Gastroesophageal sphincter (tissue), 4 donors: Measurements from ENCODE around the gene CTNNB1. TPM values are rescaled to one million over a fixed set of nuclear protein-coding genes. Genes with fewer than 3 reads are reported as not detected.

Experiments used
- ATAC-seq: fragments of 150-250 bp; one replicate; pipeline ENCODE4 v1.9.1; 2016; ENCODE audit warnings: mild to moderate bottlenecking, moderate library complexity
- H3K27ac ChIP-seq, 4 donors: fragments of 200-600 bp; sonication (generic) in 3 of 4; 1 replicate in 3 of 4; 2 replicates in 1 of 4; pipeline ENCODE4 v1.5.1; 2016 to 2019
- H3K27me3 ChIP-seq: fragments of 200-600 bp; sonication (generic); one replicate; pipeline ENCODE4 v1.5.1; 2019
- H3K36me3 ChIP-seq, 2 donors: fragments of 200-600 bp; sonication (generic); one replicate each; pipeline ENCODE4 v1.5.1; 2019; ENCODE audit warnings: control low read depth in 1 of 2
- H3K4me1 ChIP-seq, 3 donors: fragments of 200-600 bp; sonication (generic); 1 replicate in 2 of 3; 2 replicates in 1 of 3; pipeline ENCODE4 v1.5.1; 2016 to 2019; ENCODE audit warnings: control low read depth in 2 of 3
- H3K4me3 ChIP-seq, 2 donors: fragments of 200-600 bp; sonication (generic); one replicate each; pipeline ENCODE4 v1.5.1; 2019; ENCODE audit warnings: mild to moderate bottlenecking in 1 of 2, moderate library complexity in 1 of 2
- H3K9me3 ChIP-seq, 3 donors: fragments of 200-600 bp; sonication (generic); one replicate each; pipeline ENCODE4 v1.5.1; 2017 to 2019; ENCODE audit warnings: control low read depth in 2 of 3
- EP300 ChIP-seq: sonication (generic); formaldehyde crosslinking; IDR thresholded peaks from one replicate; pipeline ENCODE4 v1.6.1; 2017; ENCODE audit warnings: antibody characterized with exemption, mild to moderate bottlenecking
- POLR2A ChIP-seq, 2 donors: fragments of 450-650 bp; IDR thresholded peaks; one replicate each; pipeline ENCODE4 v1.6.1; 2017; ENCODE audit warnings: antibody characterized with exemption in 2 of 2, mild to moderate bottlenecking in 2 of 2, moderate library complexity in 1 of 2
- POLR2AphosphoS5 ChIP-seq: sonication (generic); formaldehyde crosslinking; IDR thresholded peaks from one replicate; pipeline ENCODE4 v1.6.1; 2017; ENCODE audit warnings: antibody characterized with exemption
- WGBS, 2 donors: methylation state at CpG; one replicate each; pipeline ENCODE4 v1.1.5; 2018; ENCODE audit warnings: low coverage in 1 of 2; 5-methylcytosine and 5-hydroxymethylcytosine counted together
- total RNA-seq, 4 donors: library from RNA; depleted of rRNA; stranded (reverse); fragments of >200 nt; gene quantifications; one replicate each; pipeline ENCODE4 v1.1.0, GENCODE V29; 2016
- TF ChIP-seq, protein P1 (sequence below), 4 experiments: fragments of 200-600 bp in 2 of 4; fragments of 450-650 bp in 2 of 4; sonication (generic) in 1 of 4; IDR thresholded peaks; one replicate each; pipeline ENCODE4 v1.5.1; 2017 to 2019; ENCODE audit warnings: antibody characterized with exemption in 4 of 4, mild to moderate bottlenecking in 2 of 4, moderate library complexity in 2 of 4

The CTNNB1 gene
- total RNA-seq, 4 donors from 2014 or later, result 338 to 449 (median 412) TPM

DNA sequence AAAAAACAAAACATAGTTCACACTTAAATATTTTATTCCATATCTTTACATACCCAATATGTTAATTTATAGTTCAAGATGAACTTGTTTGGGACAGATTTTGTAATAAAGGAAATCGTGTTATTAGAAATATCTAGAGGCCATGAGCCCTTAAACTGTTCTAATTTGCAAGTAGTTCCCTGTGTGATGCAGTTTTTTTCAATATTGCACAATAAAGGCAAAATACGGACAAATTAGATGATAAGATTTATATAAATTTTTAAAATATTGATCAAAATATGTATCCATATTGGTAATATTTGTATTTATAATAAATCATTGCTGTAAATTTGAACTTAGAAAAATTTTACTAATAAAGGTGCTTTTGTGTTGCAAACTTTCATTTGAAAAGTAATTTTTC, 23.8 kb downstream of the CTNNB1 start:
- no peaks in the 10 kb centered on the region for H3K9me3 ChIP-seq
- no peak overlapping the region for H3K27ac ChIP-seq
- no peak overlapping the region for H3K4me3 ChIP-seq
- ATAC-seq, result no peak
- peaks cover 13 to 37% of the 10 kb centered on the region in 2 donors for H3K36me3 ChIP-seq
- H3K27me3 ChIP-seq, result no peaks in the 10 kb centered on the region
- 72% methylated on average over 2 of the region's 2 CpGs for WGBS, 2 donors
- TF ChIP-seq POLR2A (IDR thresholded peaks at IDR 0.05) (no peak), EP300 (no peak), POLR2AphosphoS5 (no peak)
- TF ChIP-seq, protein P1, sequence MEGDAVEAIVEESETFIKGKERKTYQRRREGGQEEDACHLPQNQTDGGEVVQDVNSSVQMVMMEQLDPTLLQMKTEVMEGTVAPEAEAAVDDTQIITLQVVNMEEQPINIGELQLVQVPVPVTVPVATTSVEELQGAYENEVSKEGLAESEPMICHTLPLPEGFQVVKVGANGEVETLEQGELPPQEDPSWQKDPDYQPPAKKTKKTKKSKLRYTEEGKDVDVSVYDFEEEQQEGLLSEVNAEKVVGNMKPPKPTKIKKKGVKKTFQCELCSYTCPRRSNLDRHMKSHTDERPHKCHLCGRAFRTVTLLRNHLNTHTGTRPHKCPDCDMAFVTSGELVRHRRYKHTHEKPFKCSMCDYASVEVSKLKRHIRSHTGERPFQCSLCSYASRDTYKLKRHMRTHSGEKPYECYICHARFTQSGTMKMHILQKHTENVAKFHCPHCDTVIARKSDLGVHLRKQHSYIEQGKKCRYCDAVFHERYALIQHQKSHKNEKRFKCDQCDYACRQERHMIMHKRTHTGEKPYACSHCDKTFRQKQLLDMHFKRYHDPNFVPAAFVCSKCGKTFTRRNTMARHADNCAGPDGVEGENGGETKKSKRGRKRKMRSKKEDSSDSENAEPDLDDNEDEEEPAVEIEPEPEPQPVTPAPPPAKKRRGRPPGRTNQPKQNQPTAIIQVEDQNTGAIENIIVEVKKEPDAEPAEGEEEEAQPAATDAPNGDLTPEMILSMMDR (IDR thresholded peaks at IDR 0.05), result no peak
- H3K4me1 ChIP-seq, result peaks cover 16 to 70% (median 32%) of the 10 kb centered on the region in 3 donors

DNA sequence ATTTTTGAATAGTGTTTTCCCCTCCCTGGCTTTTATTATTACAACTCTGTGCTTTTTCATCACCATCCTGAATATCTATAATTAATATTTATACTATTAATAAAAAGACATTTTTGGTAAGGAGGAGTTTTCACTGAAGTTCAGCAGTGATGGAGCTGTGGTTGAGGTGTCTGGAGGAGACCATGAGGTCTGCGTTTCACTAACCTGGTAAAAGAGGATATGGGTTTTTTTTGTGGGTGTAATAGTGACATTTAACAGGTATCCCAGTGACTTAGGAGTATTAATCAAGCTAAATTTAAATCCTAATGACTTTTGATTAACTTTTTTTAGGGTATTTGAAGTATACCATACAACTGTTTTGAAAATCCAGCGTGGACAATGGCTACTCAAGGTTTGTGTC, 24.4 kb downstream of the CTNNB1 start:
- H3K27me3 ChIP-seq, result no peaks in the 10 kb centered on the region
- H3K4me1 ChIP-seq, result peaks cover 16 to 69% (median 32%) of the 10 kb centered on the region in 3 donors
- no peak overlapping the region for H3K4me3 ChIP-seq
- no peaks in the 10 kb centered on the region for H3K9me3 ChIP-seq
- peak overlapping the region in 3 of 4 donors; percentile 26 to 51 (median 27) for H3K27ac ChIP-seq
- ATAC-seq, result no peak
- TF ChIP-seq EP300 (no peak), POLR2AphosphoS5 (no peak)
- 64 to 65% methylated on average over 2 of the region's 2 CpGs for WGBS, 2 donors
- peaks cover 13 to 43% of the 10 kb centered on the region in 2 donors for H3K36me3 ChIP-seq

DNA sequence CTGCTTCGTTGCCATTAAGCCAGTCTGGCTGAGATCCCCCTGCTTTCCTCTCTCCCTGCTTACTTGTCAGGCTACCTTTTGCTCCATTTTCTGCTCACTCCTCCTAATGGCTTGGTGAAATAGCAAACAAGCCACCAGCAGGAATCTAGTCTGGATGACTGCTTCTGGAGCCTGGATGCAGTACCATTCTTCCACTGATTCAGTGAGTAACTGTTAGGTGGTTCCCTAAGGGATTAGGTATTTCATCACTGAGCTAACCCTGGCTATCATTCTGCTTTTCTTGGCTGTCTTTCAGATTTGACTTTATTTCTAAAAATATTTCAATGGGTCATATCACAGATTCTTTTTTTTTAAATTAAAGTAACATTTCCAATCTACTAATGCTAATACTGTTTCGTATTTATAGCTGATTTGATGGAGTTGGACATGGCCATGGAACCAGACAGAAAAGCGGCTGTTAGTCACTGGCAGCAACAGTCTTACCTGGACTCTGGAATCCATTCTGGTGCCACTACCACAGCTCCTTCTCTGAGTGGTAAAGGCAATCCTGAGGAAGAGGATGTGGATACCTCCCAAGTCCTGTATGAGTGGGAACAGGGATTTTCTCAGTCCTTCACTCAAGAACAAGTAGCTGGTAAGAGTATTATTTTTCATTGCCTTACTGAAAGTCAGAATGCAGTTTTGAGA, 25.0 kb downstream of the CTNNB1 start:
- Histone ChIP-seq H3K4me3 (no peak overlapping the region), H3K27me3 (no peaks in the 10 kb centered on the region), H3K27ac (peak overlapping the region in 3 of 4 donors; percentile 26 to 51 (median 29)), H3K9me3 (no peaks in the 10 kb centered on the region), H3K4me1 (peaks cover 14 to 69% (median 32%) of the 10 kb centered on the region in 3 donors), H3K36me3 (peaks cover 13 to 49% of the 10 kb centered on the region in 2 donors)
- no peak for TF ChIP-seq POLR2A (IDR thresholded peaks at IDR 0.05)
- TF ChIP-seq EP300, result no peak
- TF ChIP-seq, protein P1 (IDR thresholded peaks at IDR 0.05), result peak in 2 of 4 experiments; percentile 20 to 25
- TF ChIP-seq POLR2AphosphoS5, result peak; percentile 72
- ATAC-seq, result peak; percentile 95
- WGBS, 2 donors, result 13 to 50% methylated on average over 1 to 3 of the region's 3 CpGs

DNA sequence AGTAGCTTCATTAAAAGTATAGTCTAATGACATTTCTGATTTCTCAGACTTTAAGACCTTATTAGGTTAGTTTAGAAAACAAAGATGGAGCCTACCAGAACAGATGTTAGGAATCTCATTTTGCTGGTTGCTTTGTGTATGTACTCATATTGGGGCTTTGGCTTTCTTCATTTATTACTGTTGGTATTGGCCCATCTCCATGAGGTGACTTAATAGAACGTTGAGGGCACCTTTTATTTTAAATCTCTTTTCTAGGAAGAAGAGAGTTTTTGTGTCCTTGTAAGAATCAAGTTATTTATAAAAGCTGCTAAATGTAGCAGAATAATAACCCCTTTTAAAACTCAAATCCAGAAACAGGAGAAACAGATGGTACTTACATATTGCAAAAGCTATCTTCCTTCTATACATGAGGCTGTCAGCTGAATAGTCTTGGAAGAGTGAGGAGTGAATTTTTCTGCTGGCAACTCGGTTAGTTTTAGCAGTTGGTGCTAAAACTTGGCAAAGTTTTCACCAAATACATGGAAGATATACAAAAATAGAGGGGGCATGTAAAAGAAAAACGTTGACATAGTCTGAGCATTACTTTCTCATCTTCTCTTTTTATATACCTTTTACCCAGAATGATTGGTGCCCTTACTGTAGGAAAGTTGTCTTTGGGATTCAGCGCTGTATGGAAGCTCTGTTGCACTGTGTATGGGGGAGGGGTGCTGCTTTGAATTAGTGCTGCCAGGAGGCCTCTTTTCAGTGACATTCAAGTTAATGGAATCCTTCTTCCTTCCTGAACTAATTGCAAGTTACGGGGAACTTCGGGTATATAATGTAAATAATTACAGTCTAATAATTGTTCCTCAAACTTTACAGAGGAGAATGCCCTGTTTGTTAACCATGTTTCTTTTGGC, 35.8 kb downstream of the CTNNB1 start:
- H3K27ac ChIP-seq, result no peak overlapping the region
- H3K4me3 ChIP-seq, result no peak overlapping the region
- H3K4me1 ChIP-seq, result peaks cover 0 to 29% (median 0%) of the 10 kb centered on the region in 3 donors
- ATAC-seq, result no peak
- H3K36me3 ChIP-seq, result peaks cover 15 to 94% of the 10 kb centered on the region in 2 donors
- H3K27me3 ChIP-seq, result no peaks in the 10 kb centered on the region
- WGBS, 2 donors, result 43 to 46% methylated on average over 6 of the region's 6 CpGs
- no peaks in the 10 kb centered on the region for H3K9me3 ChIP-seq
- TF ChIP-seq, protein P1 (IDR thresholded peaks at IDR 0.05), result no peak
- TF ChIP-seq POLR2AphosphoS5 (no peak), POLR2A (IDR thresholded peaks at IDR 0.05) (no peak), EP300 (no peak)

DNA sequence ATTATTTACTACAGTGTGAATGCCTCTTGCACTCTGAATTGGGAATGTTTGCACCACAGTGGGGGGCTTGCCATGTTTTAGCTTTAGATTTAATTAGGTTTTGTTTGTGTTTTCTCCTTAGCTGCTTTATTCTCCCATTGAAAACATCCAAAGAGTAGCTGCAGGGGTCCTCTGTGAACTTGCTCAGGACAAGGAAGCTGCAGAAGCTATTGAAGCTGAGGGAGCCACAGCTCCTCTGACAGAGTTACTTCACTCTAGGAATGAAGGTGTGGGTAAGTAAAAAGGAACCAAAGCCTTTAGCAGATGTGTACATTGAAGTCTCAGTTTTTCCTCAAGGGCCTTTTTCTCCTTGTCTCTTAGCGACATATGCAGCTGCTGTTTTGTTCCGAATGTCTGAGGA, 36.9 kb downstream of the CTNNB1 start:
- Histone ChIP-seq H3K27me3 (no peaks in the 10 kb centered on the region), H3K4me1 (peaks cover 0 to 29% (median 0%) of the 10 kb centered on the region in 3 donors), H3K27ac (no peak overlapping the region), H3K36me3 (peaks cover 15 to 98% of the 10 kb centered on the region in 2 donors), H3K9me3 (no peaks in the 10 kb centered on the region), H3K4me3 (no peak overlapping the region)
- no peak for ATAC-seq
- 78% methylated on average over 2 of the region's 2 CpGs; no CpG with 5 or more reads in 1 of the 2 donors for WGBS, 2 donors
- no peak for TF ChIP-seq EP300
- no peak for TF ChIP-seq POLR2AphosphoS5
- TF ChIP-seq, protein P1 (IDR thresholded peaks at IDR 0.05), result no peak
